Urinary bladder (tissue), 4 donors: ENCODE measurements around the gene SCN4A. TPM values are rescaled to one million over a fixed set of nuclear protein-coding genes. Genes with fewer than 3 reads are reported as not detected.

Source experiments
- DNase-seq: peaks from one replicate; pipeline ENCODE4 v3.0.0-alpha.2; 2015; ENCODE audit errors: extremely low spot score
- H3K27ac ChIP-seq: one replicate; pipeline ENCODE4 v1.5.1; 2013; ENCODE audit warnings: low read depth, mild to moderate bottlenecking, moderate library complexity
- H3K36me3 ChIP-seq: one replicate; pipeline ENCODE4 v1.6.1; 2013; ENCODE audit warnings: mild to moderate bottlenecking, moderate library complexity; ENCODE audit not compliant: insufficient read depth
- H3K4me1 ChIP-seq: one replicate; pipeline ENCODE4 v1.6.1; 2013; ENCODE audit warnings: mild to moderate bottlenecking, moderate library complexity; ENCODE audit not compliant: insufficient read depth
- H3K4me3 ChIP-seq: one replicate; pipeline ENCODE4 v1.5.1; 2013; ENCODE audit warnings: low read depth, low read length
- WGBS: extraction: QIAGEN DNeasy Blood & Tissue Kit; methylation state at CpG from one replicate; pipeline ENCODE4 v1.1.7; 2013; 5-methylcytosine and 5-hydroxymethylcytosine counted together
- polyA plus RNA-seq: library from polyadenylated mRNA; stranded (reverse); fragments of 200-250 nt; gene quantifications from one replicate; pipeline ENCODE4 v1.2.3, GENCODE V29; 2013
- total RNA-seq: library from RNA; depleted of rRNA; stranded (reverse); fragments of >200 nt; gene quantifications from one replicate; pipeline ENCODE4 v1.2.3, GENCODE V29; 2014
- donor health status: healthy with polysubstance abuse.
- donor health status: healthy.

Gene SCN4A
- total and polyA plus RNA-seq, 2 donors = 0.65 to 1.6 TPM

DNA sequence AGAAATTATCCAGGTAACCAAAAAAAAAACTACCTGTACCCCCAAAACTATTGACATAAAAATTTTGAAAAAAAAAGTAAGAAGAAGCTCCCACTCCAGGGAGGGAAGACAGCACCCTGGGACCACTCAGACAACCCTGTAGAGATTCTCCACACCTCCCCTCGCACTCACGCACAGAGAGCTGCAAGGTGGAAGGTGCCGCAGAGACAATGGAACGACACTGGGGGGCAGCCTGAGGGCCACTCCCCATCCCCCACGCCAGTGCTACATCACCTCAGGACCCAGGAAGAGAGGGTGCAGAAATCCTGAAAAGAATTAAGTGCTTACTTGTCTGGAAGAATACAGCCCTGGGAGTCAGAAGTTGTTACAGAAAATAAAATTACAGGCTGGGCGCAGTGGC is 35.4 kb downstream of the SCN4A start:
- 86% methylated on average over 6 of the region's 6 CpGs for WGBS

GRCh38 chr17:63934183-63935112 is 38.3 kb downstream of the SCN4A start:
- H3K36me3 ChIP-seq = no peaks in the 10 kb centered on the region
- no peaks in the 10 kb centered on the region for H3K4me1 ChIP-seq
- no peak for DNase-seq
- H3K27ac ChIP-seq = no peak overlapping the region
- 80% methylated on average over 21 of the region's 21 CpGs for WGBS
- H3K4me3 ChIP-seq = no peak overlapping the region

More for the DNA sequence above, 35.4 kb downstream of the SCN4A start:
- Histone ChIP-seq H3K27ac (no peak overlapping the region), H3K4me1 (no peaks in the 10 kb centered on the region), H3K4me3 (no peak overlapping the region), H3K36me3 (no peaks in the 10 kb centered on the region)
- no peak for DNase-seq

- Histone ChIP-seq H3K4me1 (no peaks in the 10 kb centered on the region), H3K27ac (no peak overlapping the region), H3K36me3 (no peaks in the 10 kb centered on the region), H3K4me3 (no peak overlapping the region)
- WGBS = 61% methylated on average over 8 of the region's 8 CpGs
- no peak for DNase-seq
These were observed 39.1 kb downstream of the SCN4A start for GRCh38 chr17:63933598-63933997.

GRCh38 chr17:63932721-63933120 is 40.0 kb downstream of the SCN4A start:
- no peak for DNase-seq
- Histone ChIP-seq H3K27ac (no peak overlapping the region), H3K36me3 (no peaks in the 10 kb centered on the region), H3K4me3 (no peak overlapping the region), H3K4me1 (no peaks in the 10 kb centered on the region)
- WGBS = 90% methylated on average over 4 of the region's 4 CpGs

GRCh38 chr17:63931981-63932561 is 40.6 kb downstream of the SCN4A start, which contains the start of gene CD79B:
CD79B (minus strand) TSS chr17:63932331; CDS start chr17:63932261, 70 bp downstream.
- H3K4me3 ChIP-seq = no peak within 1 kb of the TSS
- DNase-seq = no peak
- WGBS = 68% methylated on average over 19 of the region's 19 CpGs
- H3K27ac ChIP-seq = no peak within 1 kb of the TSS
- H3K36me3 ChIP-seq = no peaks in the 10 kb centered on the region
- no peaks in the 10 kb centered on the region for H3K4me1 ChIP-seq

DNA sequence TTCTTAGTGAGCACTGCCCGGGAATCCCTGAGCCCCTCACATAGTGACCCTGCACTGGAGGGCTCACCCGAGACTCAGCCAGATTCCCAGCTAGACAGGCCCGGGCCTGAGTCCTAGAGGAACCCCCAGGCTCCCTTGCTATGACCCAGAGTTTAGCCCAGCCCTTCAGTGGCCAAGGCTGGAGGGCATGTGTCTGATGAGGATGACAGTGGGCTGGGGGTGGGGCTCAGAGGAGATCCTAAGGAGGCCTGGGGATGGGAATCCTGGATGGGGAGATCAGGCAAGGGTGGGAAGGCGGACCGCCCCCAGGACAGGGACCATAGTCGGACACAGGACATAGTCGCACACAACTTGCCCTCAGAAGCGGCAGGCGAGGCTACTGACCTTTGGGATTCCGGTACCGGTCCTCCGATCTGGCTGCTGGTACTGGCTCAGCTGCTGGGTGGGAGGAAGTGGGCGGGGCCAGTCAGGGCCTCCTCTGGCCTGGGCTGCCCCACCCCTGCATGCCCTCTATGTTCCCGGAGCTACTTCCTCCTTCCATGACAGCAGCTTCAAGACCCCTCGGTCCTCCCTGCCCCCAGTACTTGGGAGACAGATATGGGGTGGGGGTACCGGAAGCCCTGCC is 41.7 kb downstream of the SCN4A start:
- Histone ChIP-seq H3K36me3 (no peaks in the 10 kb centered on the region), H3K27ac (no peak overlapping the region), H3K4me1 (no peaks in the 10 kb centered on the region), H3K4me3 (no peak overlapping the region)
- DNase-seq = no peak
- 65% methylated on average over 16 of the region's 16 CpGs for WGBS

DNA sequence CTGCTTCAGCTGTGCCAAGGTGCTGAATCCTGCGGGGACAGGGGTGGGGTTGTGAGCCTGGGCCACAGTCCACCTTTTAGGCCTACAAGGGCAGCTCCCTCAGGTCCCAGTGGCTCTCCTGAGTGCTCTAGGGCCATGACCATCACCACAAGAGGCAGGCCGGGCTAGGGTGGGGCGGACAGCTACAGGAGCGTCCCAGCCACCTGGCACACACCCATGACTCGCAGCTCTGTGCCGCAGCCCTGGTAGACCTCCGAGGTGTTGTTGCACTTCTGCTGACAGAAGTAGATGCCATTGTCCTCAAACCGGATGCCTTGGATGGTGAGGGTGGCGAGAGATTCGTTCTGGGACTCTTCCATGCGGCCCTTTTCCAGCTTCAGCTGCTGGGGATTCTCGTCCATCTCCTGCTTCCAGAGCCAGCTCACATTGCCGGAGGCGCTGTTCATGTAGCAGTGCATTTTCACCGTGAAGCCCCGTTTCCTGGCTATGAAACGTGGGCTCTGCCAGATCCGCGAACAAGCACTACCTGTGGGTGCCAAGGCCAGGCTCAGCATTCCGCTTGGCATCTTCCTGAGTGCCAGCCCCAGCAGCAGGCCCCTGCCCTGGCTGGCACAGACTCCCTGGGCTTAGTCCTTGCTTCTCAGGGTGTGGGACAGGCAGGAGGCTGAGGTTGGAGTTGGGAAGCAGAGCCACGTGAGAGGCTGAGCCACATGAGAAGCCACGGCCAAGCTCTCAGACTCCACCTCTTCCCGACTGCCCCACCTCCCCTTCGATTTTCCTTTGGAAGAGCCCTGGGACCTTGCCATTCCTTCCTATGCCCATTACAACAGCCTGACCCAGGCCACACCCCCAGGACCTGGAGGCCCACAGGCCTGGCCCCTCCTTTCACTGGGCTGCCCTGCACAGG is 42.6 kb downstream of the SCN4A start:
- DNase-seq = no peak
- Histone ChIP-seq H3K4me3 (no peak overlapping the region), H3K36me3 (no peaks in the 10 kb centered on the region), H3K4me1 (no peaks in the 10 kb centered on the region), H3K27ac (no peak overlapping the region)
- 87% methylated on average over 24 of the region's 24 CpGs for WGBS

GRCh38 chr17:63928966-63929695 is 43.6 kb downstream of the SCN4A start:
- 92% methylated on average over 10 of the region's 10 CpGs for WGBS

DNA sequence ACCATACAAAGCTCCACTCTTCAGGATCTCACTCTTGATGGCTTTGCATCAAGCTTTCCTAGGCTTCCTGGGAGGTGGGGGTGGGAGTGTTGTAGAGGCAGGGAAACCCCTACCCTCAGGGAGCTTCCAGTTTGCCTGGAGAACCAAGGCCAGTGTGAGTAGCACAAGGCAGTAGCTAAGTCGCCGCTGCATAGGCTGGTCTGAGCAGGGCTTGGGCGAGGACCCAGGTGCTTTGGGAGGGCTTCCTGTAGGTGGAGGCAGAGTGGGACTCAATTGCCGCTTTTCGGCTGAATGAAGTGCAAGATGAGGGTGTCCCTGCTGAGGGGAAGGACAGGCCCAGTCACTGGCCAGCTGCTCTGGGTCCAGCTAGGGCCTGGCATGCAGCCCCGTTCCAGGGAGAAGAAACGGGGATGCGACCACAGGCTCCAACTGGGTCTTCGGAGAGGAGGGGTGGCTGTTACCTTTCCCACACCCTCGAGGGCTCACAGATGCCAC is 44.5 kb downstream of the SCN4A start:
- H3K4me3 ChIP-seq = no peak overlapping the region
- DNase-seq = no peak
- 84% methylated on average over 10 of the region's 10 CpGs for WGBS

More at GRCh38 chr17:63928966-63929695, 43.6 kb downstream of the SCN4A start:
- Histone ChIP-seq H3K4me3 (no peak overlapping the region), H3K27ac (no peak overlapping the region), H3K36me3 (no peaks in the 10 kb centered on the region), H3K4me1 (no peaks in the 10 kb centered on the region)
- DNase-seq = no peak

GRCh38 chr17:63927464-63928171 is 45.1 kb downstream of the SCN4A start:
- H3K27ac ChIP-seq = no peak overlapping the region
- H3K4me1 ChIP-seq = no peaks in the 10 kb centered on the region
- WGBS = 74% methylated on average over 8 of the region's 8 CpGs
- no peak overlapping the region for H3K4me3 ChIP-seq
- DNase-seq = no peak
- no peaks in the 10 kb centered on the region for H3K36me3 ChIP-seq

More for the DNA sequence above, 44.5 kb downstream of the SCN4A start:
- no peaks in the 10 kb centered on the region for H3K36me3 ChIP-seq
- H3K27ac ChIP-seq = no peak overlapping the region
- H3K4me1 ChIP-seq = no peaks in the 10 kb centered on the region

DNA sequence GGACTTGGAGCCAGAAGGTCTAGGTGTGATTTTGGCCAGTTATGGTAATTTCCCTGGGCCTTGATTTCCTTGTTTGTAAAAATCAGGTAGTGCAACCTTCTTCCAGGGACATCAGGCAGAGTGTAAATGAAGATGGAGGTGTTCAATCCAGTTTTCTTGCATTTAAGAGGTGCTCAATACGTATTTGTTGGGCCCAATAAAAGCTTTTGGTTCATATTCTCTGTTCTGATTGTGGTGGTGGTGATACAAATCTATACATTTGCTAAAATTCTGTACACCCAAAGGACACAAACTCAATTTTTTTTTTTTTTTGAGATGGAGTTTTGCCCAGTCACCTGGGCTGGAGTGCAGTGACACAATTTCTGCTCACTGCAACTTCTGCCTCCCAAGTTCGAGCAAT is 46.6 kb downstream of the SCN4A start:
- Histone ChIP-seq H3K27ac (no peak overlapping the region), H3K4me3 (no peak overlapping the region), H3K36me3 (no peaks in the 10 kb centered on the region), H3K4me1 (no peaks in the 10 kb centered on the region)
- WGBS = 96% methylated on average over 2 of the region's 2 CpGs
- DNase-seq = no peak

GRCh38 chr17:63925615-63926014 is 47.1 kb downstream of the SCN4A start:
- no peak for DNase-seq
- no peak overlapping the region for H3K4me3 ChIP-seq
- no peaks in the 10 kb centered on the region for H3K4me1 ChIP-seq
- no peaks in the 10 kb centered on the region for H3K36me3 ChIP-seq
- 73% methylated on average over 5 of the region's 5 CpGs for WGBS
- H3K27ac ChIP-seq = no peak overlapping the region
